ENCODE results near the gene MOB4. TPM values are rescaled to one million over a fixed set of nuclear protein-coding genes. Genes with fewer than 3 reads are reported as not detected.

The MOB4 gene
- total and polyA plus RNA-seq, 10 of the 15 experiments (the other 5 are each of a cell fraction or from before 2014, with no cell fraction given): 13.5 to 44.2 (median 32.4) TPM

- no peak for FAIRE-seq
- Histone ChIP-seq H4K20me1 (ENCODE audit: control insufficient read depth, insufficient read depth) (no peaks in the 10 kb centered on the region), H3K4me2 (ENCODE audit: control insufficient read depth, insufficient read depth) (peak overlapping the region; percentile 93), H3K9me3 (replicated peaks; ENCODE audit: control insufficient read depth, insufficient read depth, low read length) (no peaks in the 10 kb centered on the region), H3K9ac (ENCODE audit: control insufficient read depth, insufficient read depth, low read length) (peak overlapping the region; percentile 70), H3K4me1 (ENCODE audit: control insufficient read depth, insufficient read depth, low read length) (peaks cover 13% of the 10 kb centered on the region), H3K27me3 (replicated peaks in 1 of 2; ENCODE audit: control insufficient read depth in 2 of 2, insufficient read depth in 2 of 2, low read length in 1 of 2) (no peaks in the 10 kb centered on the region), H3K36me3 (ENCODE audit: control insufficient read depth in 2 of 2, insufficient read depth in 2 of 2, low read length in 1 of 2) (peaks cover 2 to 25% of the 10 kb centered on the region in 2 experiments), H3K27ac (ENCODE audit: control insufficient read depth, insufficient read depth) (peak overlapping the region; percentile 85; the same call in 1 of the 2 replicates), H3K79me2 (ENCODE audit: control insufficient read depth, insufficient read depth, low read length) (peaks cover 93% of the 10 kb centered on the region), H3K4me3 (peak overlapping the region; percentile 88), H2AFZ (ENCODE audit: control insufficient read depth, low read depth, low read length) (no peak overlapping the region)
- ChIA-PET RAD21 (ENCODE audit: unreplicated experiment) (interaction anchor here (0.8 to 5.5 kb wide), 4 partner anchors 16 to 207 kb away, joined by 3 to 47 read pairs (median 12); partner anchors contain the start of genes MARS2 and MOB4), CTCF (interaction anchor here (0.6 to 1.5 kb wide), 3 partner anchors 67 to 107 kb away, joined by 3 to 4 read pairs (median 3); no protein-coding TSS in a partner anchor), POLR2A (interaction anchor here (0.6 to 12.1 kb wide), 7 partner anchors 17 to 967 kb away, joined by 3 to 156 read pairs (median 24); partner anchors contain the start of genes COQ10B, MARS2, MOB4 and SF3B1), SMC1A (ENCODE audit: uncharacterized antibody, unreplicated experiment) (interaction anchor here (0.9 to 1.6 kb wide), 4 partner anchors 9 to 207 kb away, joined by 3 read pairs; partner anchors contain the start of gene MARS2)
- ATAC-seq: no peak
- intact Hi-C loops (cut with micrococcal nuclease; ENCODE audit: unreplicated experiment) (loop anchor here (2.0 to 5.0 kb wide), 3 partner anchors 46 to 279 kb away; partner anchors contain the start of gene COQ10B), in situ Hi-C loops (cut with MboI) (no loop called here)
- no TSS peak for BruUV-seq (replicated peaks)
- DNase-seq (ENCODE audit: low read depth, low spot score): no peak
- 1% methylated on average over 14 of the region's 14 CpGs for WGBS (ENCODE audit: insufficient coverage, insufficient replicate concordance, low lambda C conversion rate, missing lambda C conversion rate)
- no peak for TF ChIP-seq BACH1 (IDR thresholded peaks at IDR 0.05; ENCODE audit: borderline replicate concordance)
- peak; percentile 39; the same call in 1 of the 2 replicates for TF ChIP-seq ATF2 (IDR thresholded peaks at IDR 0.05; ENCODE audit: low read length)
- TF ChIP-seq SMAD5 (IDR thresholded peaks at IDR 0.05; ENCODE audit: low read depth): no peak
- TF ChIP-seq LARP7 (IDR thresholded peaks at IDR 0.05): peak; percentile 32; the same call in 1 of the 2 replicates
- TF ChIP-seq MTA3 (IDR thresholded peaks at IDR 0.05; ENCODE audit: borderline replicate concordance, low read length): peak; percentile 31; the same call in 1 of the 2 replicates
- TF ChIP-seq PAX5 (IDR thresholded peaks at IDR 0.05; ENCODE audit: borderline replicate concordance, low read depth, low read length): 0 out of 2 replicates have a peak, but pooled peaks have one; percentile 18
- TF ChIP-seq, protein P1, sequence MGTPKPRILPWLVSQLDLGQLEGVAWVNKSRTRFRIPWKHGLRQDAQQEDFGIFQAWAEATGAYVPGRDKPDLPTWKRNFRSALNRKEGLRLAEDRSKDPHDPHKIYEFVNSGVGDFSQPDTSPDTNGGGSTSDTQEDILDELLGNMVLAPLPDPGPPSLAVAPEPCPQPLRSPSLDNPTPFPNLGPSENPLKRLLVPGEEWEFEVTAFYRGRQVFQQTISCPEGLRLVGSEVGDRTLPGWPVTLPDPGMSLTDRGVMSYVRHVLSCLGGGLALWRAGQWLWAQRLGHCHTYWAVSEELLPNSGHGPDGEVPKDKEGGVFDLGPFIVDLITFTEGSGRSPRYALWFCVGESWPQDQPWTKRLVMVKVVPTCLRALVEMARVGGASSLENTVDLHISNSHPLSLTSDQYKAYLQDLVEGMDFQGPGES (IDR thresholded peaks at IDR 0.05): no peak
These were observed 17.5 kb upstream of the MOB4 start for GRCh38 chr2:197498235-197498936.
